HL-60/S4 (cell line): Measurements from ENCODE around the gene SNX11.

ENCODE experiments used
- in situ Hi-C: fragments of 300-500 bp; cut with MboI; formaldehyde crosslinking; loops from 2 replicates; pipeline ENCODE4 v1.14.3; 2022; ENCODE audit warnings: low sequenced_read_pairs

SNX11 gene

DNA sequence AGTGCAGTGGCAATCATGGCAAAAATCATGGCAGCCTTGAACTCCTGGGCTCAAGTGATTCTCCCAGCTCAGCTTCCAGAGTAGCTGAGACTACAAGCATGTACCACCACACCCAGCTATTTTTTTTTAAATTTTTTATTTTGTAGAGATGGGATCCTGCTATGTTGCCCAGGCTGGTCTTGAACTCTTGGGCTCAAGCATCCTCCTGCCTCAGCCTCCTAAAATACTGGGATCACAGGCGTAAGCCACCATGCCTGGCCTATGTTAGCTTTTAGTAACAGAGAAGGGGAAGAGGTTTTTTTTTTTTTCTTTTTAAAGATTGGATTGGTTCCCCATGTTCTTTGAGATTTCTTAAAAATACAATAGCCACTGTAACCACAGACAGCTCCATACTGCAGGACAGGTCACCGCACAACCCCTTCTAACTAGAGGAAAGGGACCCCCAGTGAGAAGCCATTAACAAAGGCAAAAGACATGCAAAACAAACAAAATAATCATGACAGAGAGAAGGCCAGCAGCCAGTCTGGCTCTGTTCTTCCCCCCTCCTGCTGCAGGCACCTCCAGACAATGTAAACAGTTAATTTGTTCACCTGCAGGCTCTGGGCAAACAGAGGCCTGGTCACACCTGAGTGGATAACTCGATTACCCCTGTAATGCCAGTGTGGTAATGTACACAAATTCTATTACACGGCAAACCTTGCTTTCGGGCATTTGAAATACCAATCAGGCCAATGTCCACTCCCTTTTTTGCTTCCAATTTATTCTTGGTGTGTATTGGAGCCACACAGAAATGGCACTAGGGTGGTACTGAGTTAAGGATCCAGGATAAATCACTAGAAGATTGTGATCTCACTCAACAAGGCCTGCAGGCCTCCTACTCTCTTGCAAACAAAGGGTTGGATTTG is 52.9 kb downstream of the SNX11 start:
- in situ Hi-C loops, result no loop called here

DNA sequence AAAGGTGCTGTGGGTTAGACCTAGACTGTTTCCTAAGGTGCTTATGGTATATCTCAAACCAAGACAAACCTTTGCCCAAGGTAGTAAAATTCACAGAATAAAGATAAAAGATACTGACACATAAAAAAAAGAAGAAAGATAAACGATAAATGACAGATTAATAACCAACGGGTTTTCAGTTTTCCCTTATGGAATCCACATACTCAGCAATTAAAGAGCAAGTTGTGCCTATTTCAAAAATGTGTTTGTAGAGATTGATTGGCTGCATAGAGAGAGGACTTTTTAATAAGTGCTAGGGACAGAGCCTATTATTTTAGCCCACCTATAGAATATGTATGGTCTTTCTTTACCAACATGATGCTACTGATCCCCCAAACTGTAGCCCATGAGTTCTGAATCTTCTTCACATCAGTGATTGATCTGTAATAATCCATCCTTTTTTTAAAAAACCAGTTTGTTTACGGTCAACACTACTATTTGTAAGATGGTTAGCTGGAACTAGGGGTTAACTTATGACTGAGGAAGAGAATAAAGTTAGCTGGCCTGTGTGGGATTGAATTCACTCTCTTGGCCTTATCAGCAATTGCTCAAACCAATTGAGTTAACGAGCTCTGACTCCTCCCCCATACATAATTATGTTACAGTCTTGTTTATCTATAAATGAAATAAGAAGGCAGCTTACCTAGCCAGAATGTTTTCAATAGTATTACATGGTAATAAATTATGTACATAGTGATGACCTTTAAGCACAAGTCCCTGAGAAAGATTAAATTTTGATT is 53.8 kb downstream of the SNX11 start:
- in situ Hi-C loops, result no loop called here

DNA sequence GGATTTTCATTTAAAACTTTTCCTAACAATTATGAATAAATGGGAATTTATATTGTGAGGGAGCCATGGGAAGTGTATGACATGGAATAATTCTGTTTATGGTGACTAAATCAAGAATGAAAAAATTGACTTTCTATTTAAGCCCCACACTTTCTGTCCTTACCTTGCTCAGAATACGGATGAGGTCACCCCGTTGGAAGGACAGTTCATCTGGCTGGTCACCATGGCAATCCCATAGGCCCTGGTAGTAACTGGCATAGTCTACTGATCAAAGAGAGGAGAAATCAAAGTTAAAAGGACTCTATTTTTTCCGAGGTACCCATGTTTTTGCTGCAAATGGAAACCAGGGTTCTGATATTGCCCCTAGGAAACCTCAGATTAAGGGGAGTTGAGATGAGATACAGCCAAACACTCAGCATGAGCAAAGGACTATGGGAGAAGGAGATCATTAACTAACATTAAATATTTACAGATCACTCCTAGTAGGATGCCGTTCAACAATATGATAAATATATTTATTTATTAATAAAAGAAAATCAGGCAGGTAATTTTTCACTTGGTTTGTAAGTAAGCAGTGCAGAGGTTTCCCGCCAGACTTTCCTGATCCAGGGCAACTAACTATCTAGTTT is 54.9 kb downstream of the SNX11 start:
- in situ Hi-C loops, result no loop called here

DNA sequence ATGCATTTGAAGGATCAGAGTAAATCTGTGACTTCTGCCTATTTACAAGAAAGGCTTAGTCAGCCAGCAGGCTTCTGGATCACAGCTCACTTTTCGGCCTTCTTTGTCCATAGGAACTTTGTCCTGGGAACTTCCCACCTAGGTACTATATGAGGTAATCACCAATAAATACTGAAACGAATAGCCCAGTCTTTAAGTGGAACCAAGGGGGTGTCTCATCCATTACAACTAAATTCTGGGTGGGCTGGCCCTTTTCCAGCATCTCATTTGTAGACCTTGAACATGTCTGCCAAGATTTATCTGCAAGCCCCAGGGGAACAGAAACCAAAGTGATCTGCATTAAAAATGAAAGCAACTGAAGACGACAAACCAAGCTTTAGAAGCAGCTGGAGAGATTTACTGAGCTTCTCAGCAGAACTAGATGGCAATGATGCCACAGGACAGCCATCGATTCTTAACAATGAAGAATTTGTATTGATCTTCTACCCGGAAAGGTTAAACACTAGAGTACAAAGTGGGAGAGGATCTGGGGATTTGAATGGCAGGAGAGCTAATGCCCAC is 55.5 kb downstream of the SNX11 start:
- in situ Hi-C loops, result no loop called here

DNA sequence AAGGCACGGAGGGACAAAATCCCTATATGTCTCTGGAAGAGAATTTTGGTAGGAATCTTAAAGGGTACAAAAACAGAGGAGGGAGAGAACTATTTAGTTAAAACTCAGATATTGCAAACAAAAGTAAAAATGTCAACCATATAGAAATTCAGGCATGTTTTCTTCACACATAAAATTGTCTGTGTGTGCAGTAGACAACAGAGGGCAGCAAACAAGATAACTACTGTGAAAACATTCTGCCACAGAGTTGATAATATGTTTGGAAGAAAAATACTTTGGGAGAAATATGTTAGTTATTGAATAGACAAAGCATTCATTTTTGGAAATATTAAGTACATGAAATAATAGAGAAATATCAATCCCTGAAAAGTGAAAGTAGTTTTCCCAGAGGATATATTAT is 56.2 kb downstream of the SNX11 start:
- in situ Hi-C loops, result no loop called here

DNA sequence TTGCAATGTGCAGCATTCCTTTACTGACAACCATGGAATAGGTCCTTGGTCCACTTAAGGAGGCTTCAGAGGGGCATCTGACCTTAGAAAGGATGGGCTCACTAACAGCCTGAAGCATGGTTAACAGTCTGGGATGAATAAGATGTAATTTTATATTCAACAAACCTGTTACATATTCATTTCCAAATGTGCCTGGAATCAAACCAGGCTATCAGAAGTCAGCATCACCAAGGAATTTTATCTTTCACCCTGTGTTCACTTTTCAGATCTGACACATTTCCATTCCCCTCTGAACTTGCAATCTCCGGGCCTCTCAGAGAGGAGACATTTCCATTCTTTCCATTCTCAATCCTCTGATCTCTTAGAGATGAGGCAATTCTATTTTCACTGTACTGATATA is 62.4 kb downstream of the SNX11 start:
- in situ Hi-C loops, result no loop called here
